Cardiac fibroblast (primary cell): ENCODE results near the gene COG7.
"Not testable (repeated sequence)": the region's sequence is repeated elsewhere in the genome, so short reads cannot be mapped to it uniquely, and the experiment has no call there.

Experiments used
- DNase-seq, 2 donors: peaks; one replicate each; pipeline versions ENCODE4 v3.0.0 to v3.0.0-alpha.2; 2010; ENCODE audit warnings: low read depth in 2 of 2
- H3K4me3 ChIP-seq, 2 donors: replicated peaks in 1 of 2; 1 replicate in 1 of 2; 2 replicates in 1 of 2; pipeline ENCODE4 v1.5.1; 2011; ENCODE audit warnings: low read depth in 2 of 2, low read length in 2 of 2, mild to moderate bottlenecking in 2 of 2, moderate library complexity in 1 of 2
- CTCF ChIP-seq: IDR thresholded peaks from one replicate; pipeline ENCODE4 v1.5.1; 2011; ENCODE audit warnings: low read depth, mild to moderate bottlenecking, low read length, inconsistent platforms

COG7 gene

GRCh38 chr16:23389201-23389600 is 63.8 kb downstream of the COG7 start:
- H3K4me3 ChIP-seq, result no peak overlapping the region
- DNase-seq, result no peak
- no peak for TF ChIP-seq CTCF

DNA sequence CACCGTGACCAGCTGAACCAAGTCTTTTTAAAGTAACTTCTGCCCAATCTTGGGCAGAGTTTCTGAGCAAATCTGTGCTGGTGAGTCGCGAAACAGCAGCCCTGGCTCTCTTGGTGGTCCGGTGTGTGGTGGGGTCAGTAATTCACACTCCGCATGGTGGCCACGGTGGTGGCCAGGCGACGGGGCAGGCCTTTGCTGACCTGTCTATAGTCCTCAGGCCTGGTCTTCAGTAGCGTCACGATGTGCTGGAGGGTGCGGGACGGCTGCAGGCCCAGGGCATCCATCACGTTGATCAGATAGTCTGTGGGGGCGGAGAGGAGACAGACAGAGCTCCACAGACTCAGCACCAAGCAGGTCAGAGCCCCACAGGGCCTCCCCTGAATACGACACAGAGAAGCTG is 64.2 kb downstream of the COG7 start:
- no peak for TF ChIP-seq CTCF
- no peak overlapping the region for H3K4me3 ChIP-seq
- no peak for DNase-seq

GRCh38 chr16:23387666-23388065 is 65.3 kb downstream of the COG7 start:
- DNase-seq, result no peak
- H3K4me3 ChIP-seq, result no peak overlapping the region
- no peak for TF ChIP-seq CTCF

- H3K4me3 ChIP-seq, result no peak overlapping the region
- no peak for TF ChIP-seq CTCF
- no peak for DNase-seq
Measured at GRCh38 chr16:23385441-23385840, 67.5 kb downstream of the COG7 start.

- no peak for TF ChIP-seq CTCF
- H3K4me3 ChIP-seq, result no peak overlapping the region
- DNase-seq, result no peak
Measured at GRCh38 chr16:23384878-23385277, 68.1 kb downstream of the COG7 start.

GRCh38 chr16:23383881-23384280 is 69.1 kb downstream of the COG7 start:
- DNase-seq, result no peak
- TF ChIP-seq CTCF, result no peak
- H3K4me3 ChIP-seq, result no peak overlapping the region

GRCh38 chr16:23382279-23382678 is 70.7 kb downstream of the COG7 start:
- DNase-seq, result no peak
- no peak overlapping the region for H3K4me3 ChIP-seq
- TF ChIP-seq CTCF, result no peak

- not testable (repeated sequence) for DNase-seq, H3K4me3 ChIP-seq
Measured at GRCh38 chr16:23381702-23382101, 71.3 kb downstream of the COG7 start.
